PC-3 (cell line): ENCODE measurements around the gene GULP1. TPM values are rescaled to one million over a fixed set of nuclear protein-coding genes. Genes with fewer than 3 reads are reported as not detected.
A peak's percentile ranks its signal among the peaks of the same experiment; 100 is the strongest.

Source experiments
- ATAC-seq: fragments of 200-7000 bp; cut with Tn5 transposase; 2 replicates; pipeline ENCODE4 v1.9.1; 2020; ENCODE audit warnings: mild to moderate bottlenecking, moderate library complexity
- BruUV-seq: library from RNA; stranded (reverse); fragments of 400-500 nt; replicated peaks from 2 replicates; lab custom pipeline; 2021; lab: Mats Ljungman, UMichigan
- CTCF ChIA-PET: fragments of 300-600 bp; sonication (Branson Sonifier 250); formaldehyde crosslinking; loops from one replicate; lab custom pipeline; 2022; ENCODE audit warnings: antibody characterized with exemption; lab: Charles Lee
- POLR2A ChIA-PET: fragments of 300-600 bp; sonication (Branson Sonifier 250); formaldehyde crosslinking; loops from one replicate; lab custom pipeline; 2022; ENCODE audit warnings: antibody characterized with exemption; ENCODE audit not compliant: unreplicated experiment; lab: Charles Lee
- DNase-seq: peaks from one replicate; pipeline ENCODE4 v3.0.0-alpha.2; 2015
- H2AFZ ChIP-seq: fragments of 300-600 bp; sonication (generic); 2 replicates; pipeline ENCODE4 v1.6.0; 2016; ENCODE audit warnings: antibody characterized with exemption, low read length
- H3F3A ChIP-seq: fragments of 300-600 bp; sonication (generic); one replicate; pipeline ENCODE4 v1.6.0; 2017; ENCODE audit warnings: antibody characterized with exemption, low read length, control low read depth, mild to moderate bottlenecking; ENCODE audit not compliant: unreplicated experiment
- H3K27ac ChIP-seq: fragments of 300-600 bp; sonication (generic); 2 replicates; pipeline ENCODE4 v1.5.1; 2016; ENCODE audit warnings: mild to moderate bottlenecking, low read length
- H3K27me3 ChIP-seq: fragments of 300-600 bp; sonication (generic); 2 replicates; pipeline ENCODE4 v1.6.1; 2016; ENCODE audit warnings: low read length, mixed read lengths
- H3K36me3 ChIP-seq: fragments of 300-600 bp; sonication (generic); 2 replicates; pipeline ENCODE4 v1.6.1; 2016; ENCODE audit warnings: low read depth, mixed run types, low read length, mixed read lengths
- H3K4me1 ChIP-seq: fragments of 300-600 bp; sonication (generic); 2 replicates; pipeline ENCODE4 v1.5.1; 2016; ENCODE audit warnings: low read length; ENCODE audit not compliant: insufficient read depth
- H3K4me2 ChIP-seq: fragments of 300-600 bp; sonication (generic); 2 replicates; pipeline ENCODE4 v1.6.0; 2016; ENCODE audit warnings: low read length
- H3K4me3 ChIP-seq: fragments of 300-600 bp; sonication (generic); 2 replicates; pipeline ENCODE4 v1.5.1; 2016; ENCODE audit warnings: mild to moderate bottlenecking, low read length, mixed read lengths
- H3K79me2 ChIP-seq: fragments of 300-600 bp; sonication (generic); 2 replicates; pipeline ENCODE4 v1.6.1; 2017; ENCODE audit warnings: low read length, mixed read lengths
- H3K9ac ChIP-seq: fragments of 300-600 bp; sonication (generic); 2 replicates; pipeline ENCODE4 v1.6.0; 2016; ENCODE audit warnings: mild to moderate bottlenecking, low read length
- H3K9me2 ChIP-seq: fragments of 300-600 bp; sonication (generic); replicated peaks from 2 replicates; pipeline ENCODE4 v1.6.1; 2016; ENCODE audit warnings: mixed run types, low read length, mixed read lengths
- H3K9me3 ChIP-seq: fragments of 300-600 bp; sonication (generic); 2 replicates; pipeline ENCODE4 v1.6.1; 2016; ENCODE audit warnings: low read length, mixed read lengths
- H4K20me1 ChIP-seq: fragments of 300-600 bp; sonication (generic); 2 replicates; pipeline ENCODE4 v1.6.1; 2016; ENCODE audit warnings: low read length, mixed read lengths
- EZH2 ChIP-seq: fragments of 300-600 bp; sonication (generic); IDR thresholded peaks from one replicate; pipeline ENCODE4 v1.6.1; 2017; ENCODE audit warnings: antibody characterized with exemption, mild to moderate bottlenecking, low read length; ENCODE audit not compliant: unreplicated experiment
- EZH2phosphoT487 ChIP-seq: fragments of 300-600 bp; sonication (generic); IDR thresholded peaks from 2 replicates; pipeline ENCODE4 v1.6.1; 2018; ENCODE audit warnings: mild to moderate bottlenecking, antibody characterized with exemption, low read length, borderline replicate concordance
- intact Hi-C: fragments of 100-400 bp; cut with micrococcal nuclease; formaldehyde crosslinking; loops from 2 replicates; pipeline ENCODE4 v1.9.0; 2023
- total RNA-seq: library from RNA; depleted of rRNA; stranded (reverse); fragments of >200 nt; gene quantifications from 2 replicates; pipeline ENCODE4 v1.2.3, GENCODE V29; 2014
- TF ChIP-seq, protein P1 (sequence below): fragments of 300-600 bp; sonication (generic); conservative IDR thresholded peaks from 2 replicates; pipeline ENCODE4 v1.5.1; 2017; ENCODE audit warnings: antibody characterized with exemption, low read depth, mild to moderate bottlenecking, low read length

GULP1 gene
- total RNA-seq, 1 experiment from 2014 or later, result 25.5 TPM

DNA sequence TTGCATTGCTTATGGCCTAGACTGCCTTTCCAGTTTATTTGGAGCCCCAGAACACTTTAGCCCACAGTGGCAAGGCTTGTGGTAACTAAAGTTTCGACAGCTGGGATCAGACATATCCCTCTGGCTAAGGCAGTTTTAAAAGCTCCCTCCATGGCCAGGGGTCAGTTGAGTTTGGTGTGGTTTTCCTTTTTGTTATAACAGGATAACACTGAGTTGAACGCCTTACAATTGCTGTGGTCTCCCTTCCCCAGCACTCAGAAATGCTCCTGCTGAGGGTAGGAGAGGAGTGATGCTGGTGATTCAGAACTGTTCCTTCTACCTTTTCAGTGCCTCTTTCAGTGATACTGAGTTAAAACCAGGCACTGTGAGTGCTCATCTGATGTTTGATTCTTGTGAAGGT lies 182.6 kb downstream of the GULP1 start:
- no TSS peak for BruUV-seq
- POLR2A ChIA-PET, result no interaction called here
- no peaks in the 10 kb centered on the region for H3K9me3 ChIP-seq

DNA sequence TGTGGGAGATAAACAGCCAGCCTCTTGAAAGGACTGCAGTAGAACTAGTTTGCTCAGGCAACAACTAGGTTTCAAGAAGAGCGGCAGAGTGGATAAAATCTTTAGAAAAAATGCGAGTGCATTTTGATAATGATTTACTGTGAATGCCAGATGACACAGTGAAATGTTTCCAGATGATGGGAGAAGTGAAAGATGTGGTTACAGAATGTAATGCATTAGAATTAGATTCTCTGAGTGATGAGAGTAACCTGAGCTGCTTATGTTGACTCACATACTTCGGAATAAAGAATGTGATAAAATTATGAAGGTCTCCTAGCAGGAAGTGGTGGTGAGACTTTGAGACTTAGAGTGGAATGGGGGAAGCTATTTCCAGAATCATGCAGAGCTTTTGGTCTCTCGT lies 184.3 kb downstream of the GULP1 start:
- Histone ChIP-seq H4K20me1 (no peaks in the 10 kb centered on the region), H3K4me2 (peak overlapping the region; percentile 58), H3K27ac (no peak overlapping the region), H3K9me3 (no peaks in the 10 kb centered on the region), H3K4me3 (no peak overlapping the region), H3K4me1 (peaks cover 10% of the 10 kb centered on the region), H3K36me3 (no peaks in the 10 kb centered on the region), H3K79me2 (no peaks in the 10 kb centered on the region), H3K9ac (no peak overlapping the region), H3F3A (no peaks in the 10 kb centered on the region), H2AFZ (no peak overlapping the region), H3K9me2 (no peaks in the 10 kb centered on the region), H3K27me3 (no peaks in the 10 kb centered on the region)
- POLR2A ChIA-PET, result interaction anchor here (0.6 kb wide), 1 partner anchor 172 kb away, joined by 5 read pairs; no protein-coding TSS in a partner anchor
- DNase-seq, result peak; percentile 66
- BruUV-seq, result no TSS peak
- CTCF ChIA-PET, result no interaction called here
- TF ChIP-seq EZH2phosphoT487 (no peak), EZH2 (no peak)
- TF ChIP-seq, protein P1, sequence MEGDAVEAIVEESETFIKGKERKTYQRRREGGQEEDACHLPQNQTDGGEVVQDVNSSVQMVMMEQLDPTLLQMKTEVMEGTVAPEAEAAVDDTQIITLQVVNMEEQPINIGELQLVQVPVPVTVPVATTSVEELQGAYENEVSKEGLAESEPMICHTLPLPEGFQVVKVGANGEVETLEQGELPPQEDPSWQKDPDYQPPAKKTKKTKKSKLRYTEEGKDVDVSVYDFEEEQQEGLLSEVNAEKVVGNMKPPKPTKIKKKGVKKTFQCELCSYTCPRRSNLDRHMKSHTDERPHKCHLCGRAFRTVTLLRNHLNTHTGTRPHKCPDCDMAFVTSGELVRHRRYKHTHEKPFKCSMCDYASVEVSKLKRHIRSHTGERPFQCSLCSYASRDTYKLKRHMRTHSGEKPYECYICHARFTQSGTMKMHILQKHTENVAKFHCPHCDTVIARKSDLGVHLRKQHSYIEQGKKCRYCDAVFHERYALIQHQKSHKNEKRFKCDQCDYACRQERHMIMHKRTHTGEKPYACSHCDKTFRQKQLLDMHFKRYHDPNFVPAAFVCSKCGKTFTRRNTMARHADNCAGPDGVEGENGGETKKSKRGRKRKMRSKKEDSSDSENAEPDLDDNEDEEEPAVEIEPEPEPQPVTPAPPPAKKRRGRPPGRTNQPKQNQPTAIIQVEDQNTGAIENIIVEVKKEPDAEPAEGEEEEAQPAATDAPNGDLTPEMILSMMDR, result no peak
- ATAC-seq, result peak; percentile 84
- intact Hi-C loops, result no loop called here

More for the DNA sequence above, 182.6 kb downstream of the GULP1 start:
- no peaks in the 10 kb centered on the region for H3K36me3 ChIP-seq
- H3K9ac ChIP-seq, result no peak overlapping the region
- no peaks in the 10 kb centered on the region for H3F3A ChIP-seq
- no peaks in the 10 kb centered on the region for H4K20me1 ChIP-seq
- H3K27ac ChIP-seq, result no peak overlapping the region
- H3K79me2 ChIP-seq, result no peaks in the 10 kb centered on the region
- H3K4me1 ChIP-seq, result peaks cover 10% of the 10 kb centered on the region
- CTCF ChIA-PET, result no interaction called here
- intact Hi-C loops, result no loop called here
- ATAC-seq (peak; percentile 29), DNase-seq (peak; percentile 3)
- TF ChIP-seq, protein P1, result no peak
- TF ChIP-seq EZH2, result no peak
- no peak for TF ChIP-seq EZH2phosphoT487
- no peak overlapping the region for H3K4me3 ChIP-seq
- H3K27me3 ChIP-seq, result no peaks in the 10 kb centered on the region
- no peak overlapping the region for H3K4me2 ChIP-seq
- H2AFZ ChIP-seq, result no peak overlapping the region
- no peaks in the 10 kb centered on the region for H3K9me2 ChIP-seq

- POLR2A ChIA-PET, result no interaction called here
- intact Hi-C loops, result no loop called here
- H3K27ac ChIP-seq, result no peak overlapping the region
Measured at GRCh38 chr2:188477564-188478103, 186.0 kb downstream of the GULP1 start.

More at GRCh38 chr2:188477564-188478103, 186.0 kb downstream of the GULP1 start:
- ATAC-seq, result no peak
- no peaks in the 10 kb centered on the region for H3F3A ChIP-seq
- no peaks in the 10 kb centered on the region for H3K9me3 ChIP-seq
- H2AFZ ChIP-seq, result no peak overlapping the region
- no peak overlapping the region for H3K4me2 ChIP-seq
- no TSS peak for BruUV-seq
- H3K27me3 ChIP-seq, result no peaks in the 10 kb centered on the region
- DNase-seq, result no peak
- CTCF ChIA-PET, result no interaction called here
- H3K9ac ChIP-seq, result no peak overlapping the region
- H3K36me3 ChIP-seq, result no peaks in the 10 kb centered on the region
- TF ChIP-seq, protein P1, result no peak
- TF ChIP-seq EZH2phosphoT487 (no peak), EZH2 (no peak)
- H3K4me1 ChIP-seq, result peaks cover 10% of the 10 kb centered on the region
- H3K9me2 ChIP-seq, result no peaks in the 10 kb centered on the region
- no peaks in the 10 kb centered on the region for H4K20me1 ChIP-seq
- no peak overlapping the region for H3K4me3 ChIP-seq
- H3K79me2 ChIP-seq, result no peaks in the 10 kb centered on the region
